Stimulated activated CD8-positive, alpha-beta memory T cell treated with anti-CD3 and anti-CD28 coated beads, Interleukin-15, amount 100 ng/mL, for 1 hour (primary cell): Measurements from ENCODE around the gene TAL1.
A peak's percentile ranks its signal among the peaks of the same experiment; 100 is the strongest.
"Not testable (repeated sequence)": the region's sequence is repeated elsewhere in the genome, so short reads cannot be mapped to it uniquely, and the experiment has no call there.

Experiments used
- DNase-seq: peaks from one replicate; pipeline ENCODE4 v3.0.0-alpha.2; 2020; ENCODE audit warnings: low read depth

TAL1 gene

GRCh38 chr1:47232187-47232874, at the start of gene TAL1:
TSS of gene TAL1 (minus strand) at chr1:47232225. CDS start at chr1:47225888, 6,337 bp downstream.
- no peak for DNase-seq

GRCh38 chr1:47280142-47280541, 48.1 kb upstream of the TAL1 start:
- no peak for DNase-seq

DNA sequence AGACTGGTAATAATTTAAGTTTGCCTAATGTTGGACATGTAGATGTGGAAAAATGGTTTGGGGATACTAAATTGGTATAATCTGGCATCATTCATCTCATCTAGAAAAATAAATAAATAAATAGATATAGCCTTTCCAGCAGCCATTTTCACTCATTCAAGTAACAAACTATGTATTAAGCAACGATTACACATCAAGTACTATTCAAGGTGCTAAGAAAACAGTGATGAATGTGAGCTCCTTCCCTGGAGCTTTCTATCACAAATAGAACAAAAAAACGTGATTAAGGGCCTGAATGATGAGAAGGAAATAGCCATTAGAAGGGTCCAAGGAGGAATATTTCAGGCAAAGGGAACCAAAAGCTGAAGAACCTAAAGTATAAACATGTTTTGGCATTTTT, 44.8 kb upstream of the TAL1 start:
- no peak for DNase-seq

- DNase-seq: not testable (repeated sequence)
Measured at GRCh38 chr1:47275811-47276210, 43.8 kb upstream of the TAL1 start.

DNA sequence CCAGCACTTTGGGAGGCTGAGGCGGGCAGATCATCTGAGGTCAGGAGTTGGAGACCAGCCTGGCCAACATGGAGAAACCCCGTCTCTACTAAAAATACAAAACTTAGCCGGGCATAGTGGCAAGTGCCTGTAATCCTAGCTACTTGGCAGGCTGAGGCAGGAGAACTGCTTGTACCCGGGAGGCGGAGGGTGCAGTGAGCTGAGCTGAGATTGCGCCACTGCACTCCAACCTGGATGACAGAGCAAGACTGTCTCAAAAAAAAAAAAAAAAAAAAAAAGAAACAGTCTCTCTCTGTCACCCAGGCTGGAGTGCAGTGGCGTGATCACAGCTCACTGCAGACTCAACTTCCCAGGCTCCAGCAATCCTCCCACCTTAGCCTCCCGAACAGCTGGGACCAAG, 33.5 kb upstream of the TAL1 start:
- DNase-seq: not testable (repeated sequence)

DNA sequence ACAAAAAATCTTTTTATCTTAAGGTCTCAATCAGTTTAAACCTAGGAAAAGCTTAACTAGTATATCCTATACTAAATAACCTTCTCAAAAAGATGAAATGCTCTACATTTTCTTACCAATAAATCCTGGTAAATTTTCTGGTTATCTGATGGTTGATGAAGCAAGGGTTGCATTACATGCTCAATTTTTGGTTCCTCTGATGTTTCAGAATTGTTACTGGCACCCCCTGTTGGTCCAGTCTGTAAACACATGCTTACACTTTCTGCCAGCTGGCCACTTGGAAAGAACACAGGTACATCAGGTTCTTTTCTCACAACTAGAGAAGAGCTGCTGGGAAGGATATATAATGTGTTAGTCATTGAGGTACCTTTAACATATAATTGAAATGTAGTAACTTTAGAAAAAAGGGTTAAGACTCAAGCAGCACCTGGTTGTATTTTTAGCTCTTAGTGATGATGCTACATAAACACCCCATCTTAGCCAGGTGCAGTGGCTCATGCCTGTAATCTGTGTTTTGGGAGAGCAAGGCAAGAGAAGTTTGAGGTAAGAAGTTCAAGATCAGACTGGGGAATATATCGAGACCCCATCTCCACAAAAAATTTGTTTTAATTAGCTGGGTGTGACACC, 30.9 kb upstream of the TAL1 start:
- DNase-seq: peak; percentile 11

DNA sequence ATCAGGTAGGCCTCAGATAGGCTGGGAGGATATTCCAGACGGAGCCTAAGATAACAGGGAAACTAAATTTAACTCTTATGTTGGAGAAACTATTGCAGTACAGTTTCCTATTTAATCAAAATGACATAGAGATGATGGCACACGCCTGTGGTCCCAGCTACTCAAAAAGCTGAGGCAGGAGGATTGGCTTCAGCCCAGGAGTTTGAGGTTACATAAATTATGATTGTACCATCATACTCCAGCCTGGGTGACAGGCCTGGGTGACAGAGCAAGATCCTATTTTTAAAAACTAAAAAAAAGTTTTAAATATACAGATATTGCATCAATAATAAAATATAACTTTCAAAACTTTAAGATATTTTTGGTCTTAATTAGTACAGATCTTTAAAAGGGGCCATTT, 25.2 kb upstream of the TAL1 start:
- DNase-seq: no peak

DNA sequence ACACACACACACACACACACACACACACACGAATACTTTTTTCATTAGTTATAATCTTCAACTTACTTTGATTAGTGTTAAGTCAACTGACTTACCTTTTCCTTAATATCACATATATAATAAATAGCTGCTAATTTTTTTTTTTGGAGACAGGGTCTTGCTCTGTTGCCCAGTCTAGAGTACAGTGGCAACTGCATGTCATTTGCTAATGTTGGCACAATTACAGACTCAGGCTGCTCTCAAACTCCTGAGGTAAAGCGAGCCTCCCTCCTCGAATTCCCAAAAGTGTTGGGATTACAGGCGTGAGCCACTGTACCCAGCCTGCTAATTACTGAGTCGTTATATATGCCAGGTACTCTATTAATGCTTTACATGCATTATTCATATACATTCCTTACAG, 20.8 kb upstream of the TAL1 start:
- no peak for DNase-seq

GRCh38 chr1:47252369-47252768, 20.3 kb upstream of the TAL1 start:
- no peak for DNase-seq

GRCh38 chr1:47249755-47250154, 17.7 kb upstream of the TAL1 start:
- no peak for DNase-seq

- no peak for DNase-seq
Measured at GRCh38 chr1:47244339-47244862, 12.4 kb upstream of the TAL1 start.

DNA sequence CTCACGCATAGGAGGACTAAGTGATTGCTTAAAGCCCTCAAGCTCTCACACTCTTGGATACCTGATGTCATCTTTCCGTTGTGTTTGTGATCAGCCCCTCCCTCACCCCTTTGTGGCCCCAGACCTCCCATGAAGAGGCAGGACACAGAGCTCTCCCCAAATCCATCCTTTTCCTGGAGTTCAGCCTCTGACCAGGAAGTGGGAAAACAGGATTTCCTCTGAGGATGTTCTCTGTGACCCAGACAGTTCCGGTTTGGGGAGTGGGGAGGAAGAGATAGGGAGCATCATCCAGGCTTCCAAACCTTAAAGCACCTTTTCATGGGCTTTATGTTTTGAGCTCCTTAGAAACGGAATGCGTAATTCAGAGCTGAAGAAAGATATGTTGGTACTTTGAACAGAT, 11.9 kb upstream of the TAL1 start:
- no peak for DNase-seq

DNA sequence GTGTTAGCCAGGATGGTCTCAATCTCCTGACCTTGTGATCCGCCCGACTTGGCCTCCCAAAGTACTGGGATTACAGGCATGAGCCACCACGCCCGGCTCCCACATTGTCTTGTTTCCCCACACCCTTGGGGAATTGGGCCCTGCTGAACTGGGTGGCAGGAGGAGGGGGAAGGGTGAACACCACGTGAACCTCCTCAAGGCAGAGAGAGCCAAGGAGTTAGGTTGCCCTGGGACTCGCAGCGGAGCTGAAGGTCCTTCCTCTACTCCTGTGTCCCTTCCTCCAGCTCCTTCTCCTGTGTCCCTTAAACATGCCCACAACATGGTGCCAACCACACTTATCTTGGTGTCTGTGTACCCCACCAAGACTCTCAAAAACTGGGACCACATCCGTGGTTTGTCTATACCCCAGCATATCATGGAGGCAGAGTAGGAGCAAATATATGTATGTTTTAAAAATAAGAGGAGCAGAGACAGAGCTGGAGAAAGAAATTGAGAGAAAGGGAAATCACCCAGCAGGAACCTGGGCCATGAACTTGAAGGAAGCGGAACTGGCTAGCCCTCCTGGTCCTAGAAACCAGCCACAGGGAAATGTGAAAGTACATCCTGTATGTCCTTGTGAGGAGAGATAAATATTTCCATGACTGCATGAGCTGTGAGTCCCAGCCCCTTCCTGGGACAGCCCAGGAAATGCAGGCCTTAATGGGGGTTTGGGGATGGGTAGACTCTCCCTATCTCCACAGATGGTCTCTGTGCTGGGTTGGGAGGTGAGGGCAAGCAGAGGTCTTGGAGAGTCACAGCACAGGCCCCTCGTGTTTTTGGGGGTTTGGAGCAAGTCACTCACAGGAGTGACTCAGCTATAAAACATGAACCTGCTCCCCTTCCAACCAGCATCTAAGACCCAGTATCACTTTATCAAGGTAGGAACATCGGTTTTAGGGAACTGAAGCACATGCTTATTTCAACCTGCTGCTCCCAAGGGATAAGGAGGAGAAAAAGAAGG, 9.4 kb upstream of the TAL1 start:
- DNase-seq: no peak

DNA sequence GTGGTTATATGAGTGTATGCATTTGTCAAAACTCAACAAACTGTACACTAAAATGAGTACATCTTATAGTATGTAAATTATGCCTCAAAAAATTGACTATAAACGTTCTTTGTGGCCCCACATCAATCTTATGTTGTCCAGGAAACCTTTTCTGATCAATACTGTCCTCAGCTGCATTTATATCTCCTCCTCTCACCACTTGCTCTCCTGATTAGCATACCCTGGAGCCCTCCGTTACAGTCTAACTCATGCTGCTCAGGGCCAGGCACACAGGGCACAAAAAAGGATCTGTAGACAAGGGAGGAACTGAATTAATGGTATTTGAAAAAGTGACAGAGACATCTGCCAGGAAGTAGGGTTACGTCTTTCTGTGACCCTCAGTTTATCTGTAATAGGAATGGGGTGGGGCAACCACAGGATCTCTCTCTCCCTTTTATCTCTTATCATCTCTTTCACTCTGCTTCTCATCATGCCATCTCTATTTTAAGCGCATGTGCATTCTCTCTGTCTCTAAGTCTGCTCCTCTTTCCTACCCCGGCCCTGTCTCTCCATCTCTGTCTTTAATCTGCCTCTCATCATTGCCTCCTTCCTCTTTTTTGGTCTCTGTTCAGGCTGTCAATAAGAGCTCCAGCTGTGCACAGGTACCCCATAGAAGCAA, 7.0 kb upstream of the TAL1 start:
- no peak for DNase-seq

GRCh38 chr1:47235806-47236205, 3.8 kb upstream of the TAL1 start:
- DNase-seq: no peak

DNA sequence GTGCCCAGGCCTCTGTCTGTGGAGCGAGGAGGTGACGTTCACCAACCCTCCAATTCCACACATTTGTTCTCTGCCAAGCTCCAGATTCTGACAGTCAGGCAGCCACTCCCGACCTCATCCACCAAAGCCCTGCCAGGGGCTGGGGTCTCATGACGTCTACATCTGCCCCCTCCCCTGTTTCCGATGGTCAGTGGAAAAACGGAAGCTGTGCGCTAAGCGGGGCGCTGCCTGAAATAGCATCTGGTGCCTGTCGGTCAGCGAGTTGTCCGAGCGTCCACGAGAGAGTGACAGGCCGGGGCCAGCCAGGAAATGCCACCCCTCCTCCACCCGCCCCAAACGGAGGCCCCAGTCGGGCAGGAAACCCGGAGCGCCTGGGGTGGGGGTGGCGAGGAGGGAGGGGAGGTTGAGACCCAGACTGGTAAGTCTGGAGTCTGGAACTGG, 3.2 kb upstream of the TAL1 start:
- DNase-seq: no peak

GRCh38 chr1:47233186-47233585, 1.2 kb upstream of the TAL1 start:
- DNase-seq: no peak

GRCh38 chr1:47231301-47232186, 481 bp downstream of the TAL1 start:
- no peak for DNase-seq

DNA sequence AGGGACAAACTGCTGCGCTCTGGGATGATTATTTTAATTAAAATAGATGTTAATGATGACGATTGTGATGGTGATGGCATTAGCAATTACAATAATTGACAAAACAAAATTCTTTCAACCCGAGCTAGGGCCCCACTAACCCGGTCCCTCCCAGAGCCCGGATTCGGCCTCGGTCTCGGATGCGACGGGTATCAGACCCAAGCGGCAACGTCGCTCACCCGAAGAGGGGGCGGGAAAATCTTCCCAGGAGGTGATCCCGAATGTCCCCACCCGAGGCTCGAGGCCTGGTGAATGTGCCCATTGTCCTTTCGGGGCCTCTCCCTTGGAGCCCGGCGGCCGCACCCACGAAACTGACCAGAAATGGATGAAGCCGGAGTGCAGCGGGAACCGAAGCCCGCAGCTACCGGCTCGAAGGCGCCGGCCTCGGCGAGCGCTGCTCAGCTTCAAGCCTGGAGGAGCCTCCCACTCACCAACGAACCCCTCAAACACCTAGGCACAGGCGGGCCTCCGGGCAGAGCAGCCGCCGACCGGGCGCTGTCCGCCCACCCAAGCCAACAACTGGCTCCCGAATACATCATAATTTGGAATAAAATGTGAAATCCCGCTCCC, 1.2 kb downstream of the TAL1 start:
- no peak for DNase-seq

- no peak for DNase-seq
Measured at GRCh38 chr1:47229886-47230691, 1.9 kb downstream of the TAL1 start.
